OCI-LY3 (cell line): ENCODE results near the gene CAMK2A.

Experiments
- H2AFZ ChIP-seq: fragments of 200-600, 300-600 bp; shearing (Covaris generic); 2 replicates; pipeline ENCODE4 v1.6.0; 2014; ENCODE audit warnings: antibody characterized with exemption, low read depth, low read length
- H3K27ac ChIP-seq: fragments of 200-600, 300-600 bp; sonication (generic); 2 replicates; pipeline ENCODE4 v1.5.1; 2014; ENCODE audit warnings: mild to moderate bottlenecking, low read length, moderate library complexity, mixed read lengths
- H3K27me3 ChIP-seq: fragments of 200-600, 300-600 bp; sonication (generic); 2 replicates; pipeline ENCODE4 v1.6.1; 2014; ENCODE audit warnings: low read depth, low read length, mixed read lengths
- H3K36me3 ChIP-seq: fragments of 200-600, 300-600 bp; sonication (generic); replicated peaks from 2 replicates; pipeline ENCODE3; 2014; ENCODE audit warnings: low read depth, low read length, mixed read lengths
- H3K4me1 ChIP-seq: fragments of 300-600, 200-600 bp; sonication (generic); 2 replicates; pipeline ENCODE4 v1.6.1; 2014; ENCODE audit warnings: low read length, mixed read lengths
- H3K4me2 ChIP-seq: fragments of 200-600, 300-600 bp; sonication (generic); 2 replicates; pipeline ENCODE4 v1.6.1; 2014; ENCODE audit warnings: low read length, mixed read lengths
- H3K4me3 ChIP-seq: fragments of 300-600, 200-600 bp; sonication (generic); 2 replicates; pipeline ENCODE4 v1.5.1; 2014; ENCODE audit warnings: antibody characterized with exemption, mild to moderate bottlenecking, low read length, moderate library complexity
- H3K79me2 ChIP-seq: fragments of 300-600, 200-600 bp; shearing (Covaris generic); 2 replicates; pipeline ENCODE4 v1.6.1; 2014; ENCODE audit warnings: mild to moderate bottlenecking, low read length, mixed read lengths
- H3K9ac ChIP-seq: fragments of 300-600, 200-600 bp; shearing (Covaris generic); 2 replicates; pipeline ENCODE4 v1.6.0; 2014; ENCODE audit warnings: mild to moderate bottlenecking, low read length, moderate library complexity
- H3K9me3 ChIP-seq: fragments of 200-600, 300-600 bp; shearing (Covaris generic); 2 replicates; pipeline ENCODE4 v1.6.1; 2014; ENCODE audit warnings: low read length, mixed read lengths; ENCODE audit not compliant: insufficient read depth
- H4K20me1 ChIP-seq: fragments of 200-600, 300-600 bp; sonication (generic); 2 replicates; pipeline ENCODE4 v1.6.1; 2016; ENCODE audit warnings: low read length, mixed read lengths; ENCODE audit not compliant: insufficient read depth
- EZH2phosphoT487 ChIP-seq: fragments of 200-600 bp; shearing (Covaris generic); IDR thresholded peaks from 2 replicates; pipeline ENCODE4 v1.6.1; 2018; ENCODE audit warnings: antibody characterized with exemption, mixed run types, low read depth
- TF ChIP-seq, protein P1 (sequence below): fragments of 200-600, 300-600 bp; sonication (generic); IDR thresholded peaks from 2 replicates; pipeline ENCODE4 v1.5.1; 2014; ENCODE audit warnings: antibody characterized with exemption, low read length, low read depth

Gene CAMK2A

DNA sequence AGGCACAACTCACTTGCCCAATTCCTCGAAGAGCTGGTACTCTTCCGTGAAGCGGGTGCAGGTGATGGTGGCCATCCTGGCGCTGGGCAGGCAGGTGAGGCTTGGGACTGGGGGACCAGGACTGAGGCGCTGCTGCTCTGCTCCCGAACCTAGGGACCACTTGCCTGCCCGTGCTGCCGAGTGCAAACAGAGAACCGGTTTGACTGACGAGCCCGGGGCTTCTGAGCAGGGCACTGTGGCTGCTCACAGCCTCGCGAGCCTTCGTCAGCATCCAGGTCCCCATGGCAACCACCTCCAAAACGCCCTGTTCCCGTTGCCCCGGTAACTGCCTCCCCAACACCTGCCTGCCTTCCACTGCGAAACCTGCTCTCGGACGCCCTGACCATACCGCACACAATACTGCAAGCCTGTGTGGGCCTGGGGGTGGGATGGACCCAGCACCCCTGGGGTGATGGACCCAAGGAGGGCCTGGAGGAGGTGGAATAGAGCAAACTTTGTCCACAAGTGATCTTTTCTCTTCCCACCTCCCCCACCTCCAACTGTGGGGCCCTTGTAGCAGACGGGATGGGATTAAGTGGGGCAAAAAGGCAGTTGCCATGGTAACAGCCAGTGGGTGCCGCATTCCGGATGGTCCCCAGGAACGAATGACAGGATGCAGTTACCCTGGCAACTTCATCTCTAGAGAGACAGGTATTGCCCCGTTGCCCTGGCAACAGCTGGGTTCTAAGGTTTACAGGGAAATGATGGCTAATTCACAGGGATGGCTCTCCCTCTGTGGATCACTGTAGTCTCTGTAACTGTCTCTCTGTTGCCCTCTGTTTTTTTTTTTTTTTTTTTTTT is at the start of gene CAMK2A:
Gene CAMK2A (minus strand): TSS at position 223 of the 840 bp plus-strand sequence. CDS start 148 bp downstream, at position 75.
- no peak for TF ChIP-seq EZH2phosphoT487
- TF ChIP-seq, protein P1, sequence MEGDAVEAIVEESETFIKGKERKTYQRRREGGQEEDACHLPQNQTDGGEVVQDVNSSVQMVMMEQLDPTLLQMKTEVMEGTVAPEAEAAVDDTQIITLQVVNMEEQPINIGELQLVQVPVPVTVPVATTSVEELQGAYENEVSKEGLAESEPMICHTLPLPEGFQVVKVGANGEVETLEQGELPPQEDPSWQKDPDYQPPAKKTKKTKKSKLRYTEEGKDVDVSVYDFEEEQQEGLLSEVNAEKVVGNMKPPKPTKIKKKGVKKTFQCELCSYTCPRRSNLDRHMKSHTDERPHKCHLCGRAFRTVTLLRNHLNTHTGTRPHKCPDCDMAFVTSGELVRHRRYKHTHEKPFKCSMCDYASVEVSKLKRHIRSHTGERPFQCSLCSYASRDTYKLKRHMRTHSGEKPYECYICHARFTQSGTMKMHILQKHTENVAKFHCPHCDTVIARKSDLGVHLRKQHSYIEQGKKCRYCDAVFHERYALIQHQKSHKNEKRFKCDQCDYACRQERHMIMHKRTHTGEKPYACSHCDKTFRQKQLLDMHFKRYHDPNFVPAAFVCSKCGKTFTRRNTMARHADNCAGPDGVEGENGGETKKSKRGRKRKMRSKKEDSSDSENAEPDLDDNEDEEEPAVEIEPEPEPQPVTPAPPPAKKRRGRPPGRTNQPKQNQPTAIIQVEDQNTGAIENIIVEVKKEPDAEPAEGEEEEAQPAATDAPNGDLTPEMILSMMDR: no peak
- H3K79me2 ChIP-seq: no peaks in the 10 kb centered on the region

DNA sequence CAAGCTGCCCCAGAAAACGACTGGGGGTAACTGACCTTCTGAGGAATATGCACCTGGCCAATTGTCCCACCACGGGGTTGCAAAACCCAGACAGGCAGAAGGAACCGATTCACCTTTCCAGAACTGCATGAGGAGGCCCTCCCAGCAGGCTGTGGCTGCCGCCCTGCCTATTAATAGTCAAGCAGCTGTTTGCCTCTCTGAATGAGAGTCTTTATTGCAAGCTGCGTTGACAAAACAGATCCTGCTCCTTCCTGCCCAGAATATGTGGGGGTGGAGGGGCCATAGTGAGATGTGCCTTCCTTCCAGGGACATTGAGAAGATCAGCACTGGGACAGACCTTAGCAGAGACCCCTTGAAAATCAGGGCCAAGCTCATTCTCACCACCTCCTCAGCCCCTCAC is 49.6 kb upstream of the CAMK2A start:
- Histone ChIP-seq H3K27ac (no peak overlapping the region), H3K4me2 (no peak overlapping the region), H3K4me1 (no peaks in the 10 kb centered on the region), H3K27me3 (no peaks in the 10 kb centered on the region), H3K79me2 (no peaks in the 10 kb centered on the region), H4K20me1 (no peaks in the 10 kb centered on the region), H2AFZ (no peak overlapping the region), H3K9me3 (no peaks in the 10 kb centered on the region), H3K9ac (no peak overlapping the region), H3K36me3 (no peaks in the 10 kb centered on the region), H3K4me3 (no peak overlapping the region)
- no peak for TF ChIP-seq EZH2phosphoT487
- TF ChIP-seq, protein P1: no peak

More for the DNA sequence above, at the start of gene CAMK2A:
- H3K4me1 ChIP-seq: no peaks in the 10 kb centered on the region
- H3K27me3 ChIP-seq: no peaks in the 10 kb centered on the region
- no peak within 1 kb of the TSS for H2AFZ ChIP-seq
- H3K4me2 ChIP-seq: no peak within 1 kb of the TSS
- H3K4me3 ChIP-seq: no peak within 1 kb of the TSS
- H3K9me3 ChIP-seq: no peaks in the 10 kb centered on the region
- no peak within 1 kb of the TSS for H3K27ac ChIP-seq
- H4K20me1 ChIP-seq: no peaks in the 10 kb centered on the region
- H3K36me3 ChIP-seq: no peaks in the 10 kb centered on the region
- H3K9ac ChIP-seq: no peak within 1 kb of the TSS

DNA sequence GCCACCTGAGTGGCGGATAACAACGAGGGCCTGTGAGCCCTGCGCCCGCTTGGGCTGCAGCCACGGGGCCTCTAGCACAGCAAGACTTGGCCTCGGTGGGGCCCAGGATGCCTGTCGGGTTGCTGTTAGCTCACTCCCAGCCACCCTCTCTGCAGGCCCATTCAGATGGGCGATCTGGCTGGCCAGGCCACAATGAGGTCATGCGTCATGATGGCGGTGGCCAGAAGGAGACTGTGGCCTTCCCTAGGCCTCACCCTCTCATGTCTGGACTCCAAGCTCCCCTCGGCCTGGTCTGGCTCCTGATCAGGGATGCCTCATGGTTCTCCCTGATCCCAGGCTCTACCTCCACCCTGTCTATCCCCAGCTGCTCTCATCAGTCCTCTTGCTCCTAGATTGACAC is 49.0 kb upstream of the CAMK2A start:
- H3K27me3 ChIP-seq: no peaks in the 10 kb centered on the region
- H3K27ac ChIP-seq: no peak overlapping the region
- TF ChIP-seq, protein P1: no peak
- no peak for TF ChIP-seq EZH2phosphoT487

DNA sequence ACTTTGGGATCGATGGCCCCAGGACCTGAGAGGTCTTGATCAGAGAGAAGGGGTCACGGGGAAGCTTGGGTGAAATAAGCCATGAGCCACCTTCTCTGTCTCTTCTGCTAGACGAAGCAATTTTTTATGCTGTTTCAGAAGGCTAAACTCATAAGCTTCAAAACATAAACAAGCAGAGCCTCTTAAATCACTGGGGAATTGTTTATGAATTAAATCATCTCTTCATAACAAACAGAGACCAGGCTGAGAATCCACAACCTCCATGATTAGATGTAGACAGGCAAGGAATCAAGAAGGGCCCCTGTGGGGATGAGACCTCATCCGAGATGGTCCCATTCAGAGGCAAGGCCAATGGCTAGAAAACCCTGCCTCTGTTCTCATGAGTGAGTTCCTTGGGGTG is 46.2 kb upstream of the CAMK2A start:
- H2AFZ ChIP-seq: no peak overlapping the region
- no peak overlapping the region for H3K9ac ChIP-seq
- no peak overlapping the region for H3K4me3 ChIP-seq
- no peaks in the 10 kb centered on the region for H3K9me3 ChIP-seq
- no peak for TF ChIP-seq EZH2phosphoT487
- TF ChIP-seq, protein P1: no peak
- no peak overlapping the region for H3K4me2 ChIP-seq
- H3K36me3 ChIP-seq: no peaks in the 10 kb centered on the region
- no peaks in the 10 kb centered on the region for H3K79me2 ChIP-seq
- H4K20me1 ChIP-seq: no peaks in the 10 kb centered on the region
- H3K27ac ChIP-seq: no peak overlapping the region
- H3K4me1 ChIP-seq: no peaks in the 10 kb centered on the region
- no peaks in the 10 kb centered on the region for H3K27me3 ChIP-seq

More for the DNA sequence above, 49.0 kb upstream of the CAMK2A start:
- Histone ChIP-seq H3K79me2 (no peaks in the 10 kb centered on the region), H2AFZ (no peak overlapping the region), H3K4me2 (no peak overlapping the region), H3K9me3 (no peaks in the 10 kb centered on the region), H3K9ac (no peak overlapping the region), H4K20me1 (no peaks in the 10 kb centered on the region), H3K36me3 (no peaks in the 10 kb centered on the region), H3K4me1 (no peaks in the 10 kb centered on the region), H3K4me3 (no peak overlapping the region)
